Measurements from ENCODE around the gene SPATA31A7.
"Not testable (repeated sequence)": the region's sequence is repeated elsewhere in the genome, so short reads cannot be mapped to it uniquely, and the experiment has no call there.

SPATA31A7 gene

DNA sequence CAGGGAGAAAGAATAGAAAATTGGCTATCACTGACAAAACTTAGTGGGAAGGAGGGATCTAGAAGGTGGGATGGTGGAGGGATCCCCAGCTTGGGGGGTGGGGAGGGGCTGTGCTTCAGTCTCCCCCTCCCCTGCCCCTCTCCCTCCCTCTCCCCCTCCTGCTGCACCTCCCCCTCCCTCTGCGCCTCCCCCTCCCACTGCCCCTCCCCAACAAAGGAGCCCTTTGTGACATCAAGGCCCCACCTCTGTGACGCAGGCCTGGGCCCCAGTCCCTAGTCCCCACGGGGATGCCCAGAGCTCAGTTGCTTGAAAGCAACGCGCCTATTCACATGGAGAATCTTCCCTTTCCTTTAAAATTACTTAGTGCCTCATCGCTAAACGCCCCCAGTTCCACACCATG, at the start of gene SPATA31A7:
SPATA31A7 (plus strand) TSS at position 301 of the 400 bp plus-strand sequence; CDS start at position 330, 29 bp downstream.
- H3K4me3 ChIP-seq, H3K27ac ChIP-seq: not testable (repeated sequence)

DNA sequence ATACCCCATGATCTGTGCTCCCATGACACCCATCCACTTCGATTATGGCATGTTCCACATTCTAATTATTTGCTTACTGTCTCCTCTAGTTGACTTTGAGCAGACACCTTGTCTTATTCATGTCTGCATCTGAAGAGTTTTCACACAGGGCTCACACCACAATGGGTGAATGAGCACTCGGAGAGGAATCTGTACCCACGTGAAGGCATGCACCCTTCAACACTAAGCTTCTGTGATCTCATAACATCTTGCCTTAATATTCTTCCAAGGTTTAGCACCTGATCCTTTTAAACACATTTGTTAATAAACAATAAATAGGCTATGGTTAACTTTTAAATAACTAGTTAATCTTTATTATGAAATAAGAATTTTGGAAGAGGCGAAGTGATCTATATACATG, 36.6 kb downstream of the SPATA31A7 start:
- not testable (repeated sequence) for H3K4me3 ChIP-seq, H3K27ac ChIP-seq
